Mesothelial cell of epicardium (in vitro differentiated cells): ENCODE results near the gene FIBCD1. TPM values are rescaled to one million over a fixed set of nuclear protein-coding genes. Genes with fewer than 3 reads are reported as not detected.

Source experiments
- DNase-seq, 2 experiments: peaks; one replicate each; pipeline ENCODE4 v3.0.0; 2021; ENCODE audit warnings: low spot score in 2 of 2; ENCODE audit not compliant: unreplicated experiment in 2 of 2
- H3K27ac Mint-ChIP-seq: 2 replicates; pipeline ENCODE4 v1.8.0; 2021; ENCODE audit warnings: mixed read lengths
- H3K27me3 Mint-ChIP-seq: 2 replicates; pipeline ENCODE4 v1.8.0; 2021; ENCODE audit warnings: low read depth, mixed read lengths
- H3K36me3 Mint-ChIP-seq: 2 replicates; pipeline ENCODE4 v1.8.0; 2021; ENCODE audit warnings: mixed read lengths
- H3K4me1 Mint-ChIP-seq: 2 replicates; pipeline ENCODE4 v1.8.0; 2021; ENCODE audit warnings: mixed read lengths
- H3K4me3 Mint-ChIP-seq: 2 replicates; pipeline ENCODE4 v1.8.0; 2021; ENCODE audit warnings: mild to moderate bottlenecking, moderate library complexity, mixed read lengths
- H3K9me3 Mint-ChIP-seq: 2 replicates; pipeline ENCODE4 v1.8.0; 2021; ENCODE audit warnings: mixed read lengths
- CTCF ChIP-seq: fragments of 200-600 bp; sonication (generic); IDR thresholded peaks from one replicate; pipeline ENCODE4 v1.5.0; 2021; ENCODE audit warnings: antibody characterized with exemption; ENCODE audit not compliant: unreplicated experiment
- total RNA-seq: library from RNA; stranded (reverse); gene quantifications from 3 replicates; pipeline ENCODE4 v1.2.1, GENCODE V29; 2021

FIBCD1 gene
- total RNA-seq, 1 donor from 2014 or later = 2.2 TPM

- no peak for TF ChIP-seq CTCF
- Mint-ChIP-seq H3K4me1 (peaks cover 6% of the 10 kb centered on the region), H3K27me3 (peaks cover 6% of the 10 kb centered on the region), H3K27ac (no peak within 1 kb of the TSS), H3K9me3 (no peaks in the 10 kb centered on the region), H3K4me3 (no peak within 1 kb of the TSS), H3K36me3 (peaks cover 1% of the 10 kb centered on the region)
- no peak for DNase-seq
Observed at GRCh38 chr9:130896233-130897014, 42.6 kb downstream of the FIBCD1 start, which contains the start of gene QRFP. QRFP (minus strand) TSS chr9:130896812; CDS start chr9:130893838, 2,974 bp downstream.

- no peak for DNase-seq
- Mint-ChIP-seq H3K27me3 (peaks cover 3% of the 10 kb centered on the region), H3K36me3 (peaks cover 1% of the 10 kb centered on the region), H3K9me3 (no peaks in the 10 kb centered on the region), H3K4me3 (no peak overlapping the region), H3K4me1 (peaks cover 6% of the 10 kb centered on the region), H3K27ac (no peak overlapping the region)
- TF ChIP-seq CTCF = no peak
Observed at GRCh38 chr9:130895481-130896232, 43.4 kb downstream of the FIBCD1 start.

- no peak for TF ChIP-seq CTCF
- DNase-seq = no peak
- Mint-ChIP-seq H3K9me3 (no peaks in the 10 kb centered on the region), H3K36me3 (peaks cover 1% of the 10 kb centered on the region), H3K27me3 (peaks cover 3% of the 10 kb centered on the region), H3K27ac (peak overlapping the region; percentile 50), H3K4me1 (peaks cover 6% of the 10 kb centered on the region), H3K4me3 (no peak overlapping the region)
Observed at GRCh38 chr9:130895038-130895437, 44.0 kb downstream of the FIBCD1 start.

- H3K4me3 Mint-ChIP-seq = no peak overlapping the region
- DNase-seq = no peak
- no peaks in the 10 kb centered on the region for H3K27me3 Mint-ChIP-seq
- peak overlapping the region; percentile 50 for H3K27ac Mint-ChIP-seq
- H3K4me1 Mint-ChIP-seq = peaks cover 6% of the 10 kb centered on the region
- H3K36me3 Mint-ChIP-seq = peaks cover 1% of the 10 kb centered on the region
- H3K9me3 Mint-ChIP-seq = no peaks in the 10 kb centered on the region
- TF ChIP-seq CTCF = no peak
Observed at GRCh38 chr9:130894546-130894945, 44.5 kb downstream of the FIBCD1 start.

GRCh38 chr9:130893341-130894101 lies 45.5 kb downstream of the FIBCD1 start:
- TF ChIP-seq CTCF = no peak
- Mint-ChIP-seq H3K27me3 (no peaks in the 10 kb centered on the region), H3K36me3 (peaks cover 4% of the 10 kb centered on the region), H3K9me3 (no peaks in the 10 kb centered on the region), H3K4me1 (peaks cover 6% of the 10 kb centered on the region), H3K27ac (peak overlapping the region; percentile 43), H3K4me3 (no peak overlapping the region)
- no peak for DNase-seq
